Endothelial cell of umbilical vein (primary cell): ENCODE results near the gene TBC1D17. TPM values are rescaled to one million over a fixed set of nuclear protein-coding genes. Genes with fewer than 3 reads are reported as not detected.

Experiments used
- BruUV-seq: library from RNA; stranded (reverse); fragments of 400-500 nt; replicated peaks from 2 replicates; lab custom pipeline; 2021; lab: Mats Ljungman, UMichigan
- CTCF ChIA-PET: fragments of 300-600, 350-600 bp; sonication (Branson Sonifier 250); formaldehyde crosslinking; loops from one replicate; lab custom pipeline; 2021; ENCODE audit warnings: antibody characterized with exemption, inconsistent platforms; lab: Charles Lee
- POLR2A ChIA-PET: fragments of 300-600, 350-600 bp; sonication (Branson Sonifier 250); formaldehyde crosslinking; loops from one replicate; lab custom pipeline; 2021; ENCODE audit warnings: antibody characterized with exemption, inconsistent platforms; lab: Charles Lee
- DNase-seq: peaks from one replicate; pipeline ENCODE4 v3.0.0-alpha.2; 2011; ENCODE audit warnings: low read depth, low spot score
- FAIRE-seq: peaks from 2 replicates; lab custom pipeline; 2011; peaks lifted over from hg19 to GRCh38; lab: Jason Lieb, UNC
- H2AFZ ChIP-seq: 2 replicates; pipeline ENCODE4 v1.6.0; 2012; ENCODE audit warnings: low read depth, low read length, control low read depth, inconsistent platforms
- H3K27ac ChIP-seq: 2 replicates; pipeline ENCODE4 v1.5.1; 2011; ENCODE audit warnings: low read depth, mild to moderate bottlenecking, control low read depth, low read length, moderate library complexity; ENCODE audit not compliant: insufficient read depth
- H3K27me3 ChIP-seq, 2 experiments: 2 replicates each; pipeline versions ENCODE4 v1.6.0 to v1.6.1; 2011; ENCODE audit warnings: low read length in 2 of 2, mixed read lengths in 1 of 2; ENCODE audit not compliant: control insufficient read depth in 2 of 2, insufficient read depth in 2 of 2
- H3K36me3 ChIP-seq, 2 experiments: 2 replicates in 1 of 2; 3 replicates in 1 of 2; pipeline ENCODE4 v1.5.1; 2011; ENCODE audit warnings: low read length in 2 of 2, mild to moderate bottlenecking in 1 of 2, moderate library complexity in 1 of 2; ENCODE audit not compliant: control insufficient read depth in 2 of 2, insufficient read depth in 2 of 2; ENCODE audit errors: extremely low read depth in 1 of 2
- H3K4me1 ChIP-seq: 3 replicates; pipeline ENCODE4 v1.5.1; 2011; ENCODE audit warnings: mild to moderate bottlenecking, low read length; ENCODE audit not compliant: control insufficient read depth, insufficient read depth; ENCODE audit errors: extremely low read depth
- H3K4me2 ChIP-seq: 2 replicates; pipeline ENCODE4 v1.6.1; 2011; ENCODE audit warnings: low read length, control low read depth, mixed read lengths; ENCODE audit not compliant: insufficient read depth
- H3K4me3 ChIP-seq, 3 experiments: fragments of 200-600 bp in 1 of 3; sonication (generic), shearing (Covaris generic) in 1 of 3; replicated peaks in 1 of 3; 2 replicates each; pipeline ENCODE4 v1.5.1; 2011 to 2016; ENCODE audit warnings: control low read depth in 3 of 3, low read length in 3 of 3, mild to moderate bottlenecking in 2 of 3, inconsistent platforms in 1 of 3, low read depth in 1 of 3, moderate library complexity in 1 of 3; ENCODE audit not compliant: insufficient read depth in 1 of 3
- H3K79me2 ChIP-seq: 2 replicates; pipeline ENCODE4 v1.6.0; 2012; ENCODE audit warnings: low read length, inconsistent platforms; ENCODE audit not compliant: control insufficient read depth, insufficient read depth
- H3K9ac ChIP-seq: replicated peaks from 2 replicates; pipeline ENCODE3; 2011; ENCODE audit warnings: low read length, control low read depth; ENCODE audit not compliant: insufficient read depth; ENCODE audit errors: extremely low read depth
- H3K9me1 ChIP-seq: replicated peaks from 3 replicates; pipeline ENCODE4 v1.6.0; 2011; ENCODE audit warnings: mild to moderate bottlenecking, low read length; ENCODE audit not compliant: control insufficient read depth, insufficient read depth; ENCODE audit errors: extremely low read depth
- H3K9me3 ChIP-seq: replicated peaks from 2 replicates; pipeline ENCODE4 v1.5.1; 2012; ENCODE audit warnings: low read length, inconsistent platforms; ENCODE audit not compliant: control insufficient read depth, insufficient read depth
- H4K20me1 ChIP-seq: replicated peaks from 2 replicates; pipeline ENCODE3; 2011; ENCODE audit warnings: mild to moderate bottlenecking, low read length; ENCODE audit not compliant: control insufficient read depth, insufficient read depth; ENCODE audit errors: extremely low read depth
- CTCF ChIP-seq, 2 donors: IDR thresholded peaks; 1 replicate in 1 of 2; 2 replicates in 1 of 2; pipeline ENCODE4 v1.5.1; 2011; ENCODE audit warnings: low read length in 2 of 2, mild to moderate bottlenecking in 2 of 2, moderate library complexity in 2 of 2, control low read depth in 1 of 2, inconsistent platforms in 1 of 2, low read depth in 1 of 2; ENCODE audit not compliant: insufficient read depth in 1 of 2; ENCODE audit errors: extremely low read depth in 1 of 2
- EZH2 ChIP-seq: IDR thresholded peaks from 2 replicates; pipeline ENCODE4 v1.6.1; 2012; ENCODE audit warnings: borderline replicate concordance, low read depth, mild to moderate bottlenecking, moderate library complexity, low read length, inconsistent platforms; ENCODE audit not compliant: severe bottlenecking
- FOS ChIP-seq: IDR thresholded peaks from 2 replicates; pipeline ENCODE4 v1.6.1; 2011; ENCODE audit warnings: mild to moderate bottlenecking, low read length, moderate library complexity, borderline replicate concordance; ENCODE audit not compliant: insufficient read depth
- GATA2 ChIP-seq: IDR thresholded peaks from 2 replicates; pipeline ENCODE4 v1.7.0; 2011; ENCODE audit warnings: low read depth, mild to moderate bottlenecking, moderate library complexity, mixed read lengths, low read length; ENCODE audit not compliant: insufficient read length, insufficient read depth
- MAX ChIP-seq: IDR thresholded peaks from 2 replicates; pipeline ENCODE4 v1.6.1; 2011; ENCODE audit not compliant: insufficient read depth, insufficient read length
- POLR2A ChIP-seq: IDR thresholded peaks from 2 replicates; pipeline ENCODE4 v1.6.1; 2012; ENCODE audit warnings: low read depth, mild to moderate bottlenecking, control low read depth, low read length
- POLR2AphosphoS5 ChIP-seq: IDR thresholded peaks from 2 replicates; pipeline ENCODE4 v1.6.1; 2012; ENCODE audit warnings: low read depth, mild to moderate bottlenecking, control low read depth, low read length, moderate library complexity; ENCODE audit not compliant: insufficient read depth
- dilution Hi-C: fragments of 300-500 bp; cut with MboI; formaldehyde crosslinking; loops from one replicate; pipeline ENCODE4 v1.15.0; 2019; ENCODE audit warnings: low sequenced_read_pairs; ENCODE audit not compliant: extremely low pct_ligation_motif_present
- intact Hi-C: fragments of 100-400 bp; cut with micrococcal nuclease; formaldehyde crosslinking; loops from one replicate; pipeline ENCODE4 v1.10.0; 2022
- polyA plus RNA-seq, 4 experiments: library from polyadenylated mRNA; depleted of rRNA in 3 of 4; stranded (reverse) in 3 of 4; unstranded in 1 of 4; fragments of >200 nt; gene quantifications; 2 replicates each; pipeline versions ENCODE4 v1.2.1 to v1.2.3, GENCODE V29; 2011 to 2012; ENCODE audit warnings: missing spikeins in 1 of 4
- total RNA-seq: library from RNA; stranded (reverse); gene quantifications from 2 replicates; pipeline ENCODE4 v1.2.3, GENCODE V29; 2021

TBC1D17 gene
- total and polyA plus RNA-seq, 2 donors (not counting 3 experiments of a cell fraction or from before 2014, with no cell fraction given) = 34.2 to 39.3 TPM

- Histone ChIP-seq H3K36me3 (peaks cover 7 to 45% of the 10 kb centered on the region in 2 experiments), H3K27ac (no peak overlapping the region), H2AFZ (no peak overlapping the region), H3K9me1 (no peaks in the 10 kb centered on the region), H3K9me3 (no peaks in the 10 kb centered on the region), H3K9ac (no peak overlapping the region), H3K27me3 (no peaks in the 10 kb centered on the region), H3K79me2 (no peaks in the 10 kb centered on the region), H3K4me1 (peaks cover 8% of the 10 kb centered on the region), H4K20me1 (no peaks in the 10 kb centered on the region), H3K4me2 (no peak overlapping the region), H3K4me3 (no peak overlapping the region)
- dilution Hi-C loops = no loop called here
- FAIRE-seq = no peak
- BruUV-seq = no TSS peak
- DNase-seq = no peak
- ChIA-PET CTCF (no interaction called here), POLR2A (no interaction called here)
- TF ChIP-seq FOS (no peak), CTCF (IDR thresholded peaks at IDR 0.05; ENCODE audit: extremely low read depth in 1 of 2, insufficient read depth in 1 of 2, low read depth in 1 of 2, low read length in 2 of 2) (no peak), POLR2A (no peak), MAX (no peak), EZH2 (no peak), POLR2AphosphoS5 (no peak), GATA2 (no peak)
- intact Hi-C loops = no loop called here
These were observed 48.3 kb upstream of the TBC1D17 start for GRCh38 chr19:49829200-49829599.
